Thyroid gland (tissue), 4 donors: Measurements from ENCODE around the gene PAX5. TPM values are rescaled to one million over a fixed set of nuclear protein-coding genes. Genes with fewer than 3 reads are reported as not detected.

ENCODE experiments used
- DNase-seq, 2 donors: peaks; one replicate each; pipeline ENCODE4 v3.0.0-alpha.2; 2019
- H3K27ac ChIP-seq, 3 donors: fragments of 200-600 bp; sonication (generic); 1 replicate in 2 of 3; 2 replicates in 1 of 3; pipeline ENCODE4 v1.5.1; 2016 to 2019; ENCODE audit warnings: mild to moderate bottlenecking in 1 of 3, moderate library complexity in 1 of 3
- H3K27me3 ChIP-seq: fragments of 200-600 bp; sonication (generic); one replicate; pipeline ENCODE4 v1.5.1; 2019
- H3K36me3 ChIP-seq, 2 donors: fragments of 200-600 bp; sonication (generic); one replicate each; pipeline ENCODE4 v1.5.1; 2016 to 2019
- H3K4me1 ChIP-seq, 2 donors: fragments of 200-600 bp; sonication (generic); one replicate each; pipeline ENCODE4 v1.5.1; 2017 to 2019
- H3K4me3 ChIP-seq, 3 donors: fragments of 200-600 bp; sonication (generic); replicated peaks in 1 of 3; 1 replicate in 2 of 3; 2 replicates in 1 of 3; pipeline ENCODE4 v1.5.1; 2016; ENCODE audit warnings: mild to moderate bottlenecking in 1 of 3
- H3K9me3 ChIP-seq: fragments of 200-600 bp; sonication (generic); one replicate; pipeline ENCODE4 v1.5.1; 2017
- POLR2A ChIP-seq, 2 donors: fragments of 450-650 bp; IDR thresholded peaks; one replicate each; pipeline ENCODE4 v1.6.1; 2017; ENCODE audit warnings: antibody characterized with exemption in 2 of 2, mild to moderate bottlenecking in 2 of 2, moderate library complexity in 1 of 2
- WGBS, 2 donors: methylation state at CpG; one replicate each; pipeline ENCODE4 v1.1.5; 2017; 5-methylcytosine and 5-hydroxymethylcytosine counted together
- intact Hi-C: fragments of 100-400 bp; cut with DNase I; formaldehyde crosslinking; loops from one replicate; pipeline ENCODE4 v1.15.1; 2023
- total RNA-seq, 4 donors: library from RNA; depleted of rRNA; stranded (reverse); fragments of >200 nt; gene quantifications; one replicate each; pipeline ENCODE4 v1.2.3, GENCODE V29; 2016
- TF ChIP-seq, protein P1 (sequence below), 6 experiments: fragments of 200-600 bp in 3 of 6; fragments of 450-650 bp in 3 of 6; sonication (generic) in 3 of 6; IDR thresholded peaks; one replicate each; pipeline ENCODE4 v1.5.1; 2016 to 2019; ENCODE audit warnings: antibody characterized with exemption in 6 of 6, mild to moderate bottlenecking in 2 of 6, inconsistent platforms in 1 of 6, moderate library complexity in 1 of 6

Gene PAX5
- total RNA-seq, 4 donors from 2014 or later = 0.68 TPM; not detected in 3

- intact Hi-C loops = no loop called here
- no peak for DNase-seq
- H3K4me3 ChIP-seq = no peak overlapping the region
- no peaks in the 10 kb centered on the region for H3K27me3 ChIP-seq
- no peaks in the 10 kb centered on the region for H3K4me1 ChIP-seq
- no peaks in the 10 kb centered on the region for H3K36me3 ChIP-seq
- TF ChIP-seq POLR2A (IDR thresholded peaks at IDR 0.05) = no peak
- TF ChIP-seq, protein P1, sequence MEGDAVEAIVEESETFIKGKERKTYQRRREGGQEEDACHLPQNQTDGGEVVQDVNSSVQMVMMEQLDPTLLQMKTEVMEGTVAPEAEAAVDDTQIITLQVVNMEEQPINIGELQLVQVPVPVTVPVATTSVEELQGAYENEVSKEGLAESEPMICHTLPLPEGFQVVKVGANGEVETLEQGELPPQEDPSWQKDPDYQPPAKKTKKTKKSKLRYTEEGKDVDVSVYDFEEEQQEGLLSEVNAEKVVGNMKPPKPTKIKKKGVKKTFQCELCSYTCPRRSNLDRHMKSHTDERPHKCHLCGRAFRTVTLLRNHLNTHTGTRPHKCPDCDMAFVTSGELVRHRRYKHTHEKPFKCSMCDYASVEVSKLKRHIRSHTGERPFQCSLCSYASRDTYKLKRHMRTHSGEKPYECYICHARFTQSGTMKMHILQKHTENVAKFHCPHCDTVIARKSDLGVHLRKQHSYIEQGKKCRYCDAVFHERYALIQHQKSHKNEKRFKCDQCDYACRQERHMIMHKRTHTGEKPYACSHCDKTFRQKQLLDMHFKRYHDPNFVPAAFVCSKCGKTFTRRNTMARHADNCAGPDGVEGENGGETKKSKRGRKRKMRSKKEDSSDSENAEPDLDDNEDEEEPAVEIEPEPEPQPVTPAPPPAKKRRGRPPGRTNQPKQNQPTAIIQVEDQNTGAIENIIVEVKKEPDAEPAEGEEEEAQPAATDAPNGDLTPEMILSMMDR (IDR thresholded peaks at IDR 0.05) = no peak
- no peaks in the 10 kb centered on the region for H3K9me3 ChIP-seq
- WGBS, 2 donors = 50 to 75% methylated on average over 5 of the region's 5 CpGs
- no peak overlapping the region for H3K27ac ChIP-seq
Measured at GRCh38 chr9:36827593-36827992, 206.5 kb downstream of the PAX5 start.

DNA sequence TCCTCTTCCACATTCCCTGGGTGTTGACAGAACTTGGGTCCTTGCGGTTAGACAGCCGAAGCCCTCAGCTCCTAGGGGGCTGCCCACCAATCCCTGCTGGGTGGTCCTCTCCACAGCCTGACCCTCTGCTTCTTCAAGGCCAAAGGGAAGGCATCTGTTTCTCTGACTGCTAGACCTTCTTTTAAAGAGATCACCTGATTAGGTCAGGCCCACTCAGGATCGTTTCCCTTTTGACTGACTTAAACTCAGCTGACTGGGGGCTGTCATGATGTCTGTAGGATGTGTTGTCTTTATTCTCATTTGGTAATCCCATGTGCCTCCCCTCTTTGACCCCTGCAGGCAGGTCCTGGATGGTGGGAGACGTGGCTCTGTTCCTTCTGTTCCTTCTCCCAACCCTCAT is 207.5 kb downstream of the PAX5 start:
- Histone ChIP-seq H3K4me1 (no peaks in the 10 kb centered on the region), H3K36me3 (no peaks in the 10 kb centered on the region), H3K4me3 (no peak overlapping the region), H3K9me3 (no peaks in the 10 kb centered on the region), H3K27ac (no peak overlapping the region), H3K27me3 (no peaks in the 10 kb centered on the region)
- TF ChIP-seq POLR2A (IDR thresholded peaks at IDR 0.05) = no peak
- TF ChIP-seq, protein P1 (IDR thresholded peaks at IDR 0.05) = no peak
- no peak for DNase-seq
- intact Hi-C loops = no loop called here
- WGBS, 2 donors = 89 to 90% methylated on average over 4 of the region's 4 CpGs

DNA sequence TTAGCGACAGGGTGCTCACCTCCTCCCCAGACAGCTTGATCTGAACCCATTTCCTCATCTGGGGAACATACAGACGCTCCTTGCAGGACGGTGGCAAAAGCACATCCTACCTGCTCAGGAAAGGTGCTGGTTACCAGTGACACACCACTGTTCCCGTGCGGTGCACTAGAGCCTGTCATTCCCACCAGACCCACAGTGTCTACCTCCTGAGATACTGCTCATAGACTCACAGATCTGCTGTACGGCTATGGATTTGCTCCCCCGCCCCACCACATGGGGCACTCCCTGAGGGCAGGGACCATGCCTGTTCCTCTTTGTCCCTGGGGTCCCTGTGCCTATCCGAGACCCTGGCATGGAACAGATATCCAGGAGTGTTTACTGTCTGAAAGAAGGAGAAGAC is 208.9 kb downstream of the PAX5 start:
- intact Hi-C loops = no loop called here
- no peak for DNase-seq
- 85 to 90% methylated on average over 8 of the region's 8 CpGs for WGBS, 2 donors

GRCh38 chr9:36823934-36824333 is 210.1 kb downstream of the PAX5 start:
- no peak overlapping the region for H3K4me3 ChIP-seq
- H3K9me3 ChIP-seq = no peaks in the 10 kb centered on the region
- intact Hi-C loops = no loop called here
- no peak for TF ChIP-seq POLR2A (IDR thresholded peaks at IDR 0.05)
- DNase-seq = no peak
- no peaks in the 10 kb centered on the region for H3K4me1 ChIP-seq
- H3K36me3 ChIP-seq = no peaks in the 10 kb centered on the region
- H3K27ac ChIP-seq = no peak overlapping the region
- no peaks in the 10 kb centered on the region for H3K27me3 ChIP-seq
- 71 to 78% methylated on average over 5 of the region's 5 CpGs for WGBS, 2 donors

More for the DNA sequence above, 208.9 kb downstream of the PAX5 start:
- no peaks in the 10 kb centered on the region for H3K36me3 ChIP-seq
- no peaks in the 10 kb centered on the region for H3K9me3 ChIP-seq
- H3K4me1 ChIP-seq = no peaks in the 10 kb centered on the region
- no peak overlapping the region for H3K27ac ChIP-seq
- H3K4me3 ChIP-seq = no peak overlapping the region
- TF ChIP-seq, protein P1 (IDR thresholded peaks at IDR 0.05) = no peak
- TF ChIP-seq POLR2A (IDR thresholded peaks at IDR 0.05) = no peak
- H3K27me3 ChIP-seq = no peaks in the 10 kb centered on the region

DNA sequence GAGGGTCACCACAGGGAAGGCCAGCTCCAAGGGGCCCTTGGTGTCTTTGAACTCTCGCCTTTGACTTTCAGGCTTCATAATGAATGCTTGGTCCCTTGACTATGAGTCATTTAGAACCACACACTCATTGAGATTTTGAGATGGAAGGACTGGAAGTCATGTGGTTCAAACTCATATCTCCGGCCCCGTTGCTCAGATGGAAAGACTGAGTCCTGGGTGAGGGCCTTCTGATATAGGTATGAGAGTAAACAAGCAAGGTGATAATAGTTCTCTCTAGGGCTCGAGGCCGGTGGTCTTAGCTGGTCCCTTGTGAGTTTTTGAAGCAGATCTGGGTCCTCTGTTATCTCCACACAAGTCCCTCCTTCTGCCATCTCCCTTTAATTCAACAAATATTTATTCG is 210.6 kb downstream of the PAX5 start:
- Histone ChIP-seq H3K36me3 (no peaks in the 10 kb centered on the region), H3K27ac (no peak overlapping the region), H3K27me3 (no peaks in the 10 kb centered on the region), H3K9me3 (no peaks in the 10 kb centered on the region), H3K4me3 (no peak overlapping the region), H3K4me1 (no peaks in the 10 kb centered on the region)
- TF ChIP-seq, protein P1 (IDR thresholded peaks at IDR 0.05) = no peak
- no peak for TF ChIP-seq POLR2A (IDR thresholded peaks at IDR 0.05)
- intact Hi-C loops = no loop called here
- DNase-seq = no peak
- WGBS, 2 donors = 90 to 92% methylated on average over 6 of the region's 6 CpGs

DNA sequence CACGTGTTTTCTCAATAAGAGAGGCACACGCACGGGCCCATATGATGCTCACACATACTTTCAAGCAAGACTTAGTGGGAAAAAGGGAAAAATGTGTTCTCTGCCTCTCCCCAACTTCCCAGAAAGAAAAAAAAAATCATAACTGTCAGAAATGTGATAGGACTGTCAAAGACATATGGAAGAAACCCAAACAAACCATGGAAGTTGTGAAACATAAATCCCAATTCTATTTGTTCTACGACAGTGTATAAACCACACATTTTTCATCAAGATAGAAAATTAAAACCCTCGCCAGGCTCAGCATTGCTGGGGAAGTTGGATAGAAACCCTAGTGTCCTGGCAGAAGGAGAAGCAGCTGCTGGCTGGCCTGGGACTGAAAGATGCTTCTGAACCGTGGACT is 211.9 kb downstream of the PAX5 start:
- intact Hi-C loops = no loop called here
- 65 to 76% methylated on average over 6 of the region's 6 CpGs for WGBS, 2 donors
- Histone ChIP-seq H3K27ac (no peak overlapping the region), H3K27me3 (no peaks in the 10 kb centered on the region), H3K36me3 (no peaks in the 10 kb centered on the region), H3K4me3 (no peak overlapping the region), H3K4me1 (no peaks in the 10 kb centered on the region), H3K9me3 (no peaks in the 10 kb centered on the region)
- TF ChIP-seq POLR2A (IDR thresholded peaks at IDR 0.05) = no peak
- TF ChIP-seq, protein P1 (IDR thresholded peaks at IDR 0.05) = no peak
- DNase-seq = no peak
